Astrocyte of the spinal cord (primary cell): ENCODE data around the gene TXNDC17.

ENCODE experiments used
- DNase-seq: peaks from one replicate; pipeline ENCODE4 v3.0.0; 2011; ENCODE audit warnings: low read depth, low spot score
- H3K4me3 ChIP-seq: 2 replicates; pipeline ENCODE4 v1.5.1; 2011; ENCODE audit warnings: low read depth, mild to moderate bottlenecking, low read length, moderate library complexity
- CTCF ChIP-seq: IDR thresholded peaks from 2 replicates; pipeline ENCODE4 v1.5.1; 2012; ENCODE audit warnings: low read depth, mild to moderate bottlenecking, low read length, inconsistent platforms
- in situ Hi-C: cut with HindIII; loops from 2 replicates; pipeline ENCODE4 v1.10.0; 2017; ENCODE audit warnings: low sequenced_read_pairs

Gene TXNDC17

GRCh38 chr17:6681671-6682070 lies 40.8 kb downstream of the TXNDC17 start:
- in situ Hi-C loops: no loop called here
- TF ChIP-seq CTCF: no peak
- H3K4me3 ChIP-seq: no peak overlapping the region
- no peak for DNase-seq

- in situ Hi-C loops: no loop called here
- no peak overlapping the region for H3K4me3 ChIP-seq
- TF ChIP-seq CTCF: no peak
- no peak for DNase-seq
These were observed 41.5 kb downstream of the TXNDC17 start for GRCh38 chr17:6682339-6682738.

- H3K4me3 ChIP-seq: no peak overlapping the region
- DNase-seq: no peak
- TF ChIP-seq CTCF: no peak
- in situ Hi-C loops: no loop called here
These were observed 42.3 kb downstream of the TXNDC17 start for GRCh38 chr17:6683081-6683684.

DNA sequence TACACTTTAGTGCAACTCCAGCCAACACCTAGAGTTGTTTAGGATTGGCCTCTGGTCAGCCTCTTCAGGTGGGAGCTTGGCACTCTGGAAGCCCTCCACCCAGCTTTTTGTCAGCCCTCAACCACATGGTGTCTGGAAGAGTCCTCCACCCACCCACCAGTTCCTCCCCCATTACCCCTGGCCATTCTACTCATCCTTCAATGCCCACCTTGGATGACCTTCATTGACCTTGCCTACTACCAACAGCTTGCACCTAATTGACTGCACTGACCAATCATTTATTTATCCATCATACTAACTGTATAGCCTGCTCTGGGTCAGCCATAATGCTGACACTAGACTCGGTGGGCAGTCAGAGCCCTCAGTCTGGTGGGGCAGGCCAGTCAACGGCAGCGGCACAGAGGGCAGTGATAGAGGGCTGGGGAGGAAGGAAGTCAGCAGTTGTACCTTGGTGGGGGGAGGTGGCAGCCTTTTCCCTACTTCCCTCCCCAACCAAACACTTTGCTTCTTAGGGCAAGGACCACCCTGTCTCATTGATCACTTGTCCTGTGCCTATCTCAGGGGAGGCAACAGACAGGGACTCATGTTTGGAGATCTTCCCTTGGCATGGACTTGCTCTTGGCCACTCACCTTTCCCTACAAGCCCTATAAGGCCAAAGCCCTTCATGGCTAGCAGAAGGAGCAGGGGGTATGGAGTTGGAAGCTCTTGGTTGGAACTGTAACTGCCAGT lies 43.0 kb downstream of the TXNDC17 start:
- in situ Hi-C loops: no loop called here
- no peak for DNase-seq
- no peak for TF ChIP-seq CTCF
- H3K4me3 ChIP-seq: no peak overlapping the region

GRCh38 chr17:6684460-6684783 lies 43.6 kb downstream of the TXNDC17 start:
- in situ Hi-C loops: no loop called here
- DNase-seq: no peak
- TF ChIP-seq CTCF: no peak
- H3K4me3 ChIP-seq: no peak overlapping the region

- in situ Hi-C loops: no loop called here
- TF ChIP-seq CTCF: no peak
These were observed 44.3 kb downstream of the TXNDC17 start for GRCh38 chr17:6684881-6685767.

More at GRCh38 chr17:6684881-6685767, 44.3 kb downstream of the TXNDC17 start:
- no peak overlapping the region for H3K4me3 ChIP-seq
- no peak for DNase-seq
